K562 (cell line): ENCODE measurements around the gene IRAK2. TPM values are rescaled to one million over a fixed set of nuclear protein-coding genes. Genes with fewer than 3 reads are reported as not detected.

Experiments
- ERF ChIP-seq: fragments of 450-650 bp; formaldehyde crosslinking; IDR thresholded peaks from 2 replicates; pipeline ENCODE4 v1.4.0; 2020; ENCODE audit warnings: mild to moderate bottlenecking, mixed read lengths
- FOSL1 ChIP-seq: fragments of 200-800 bp; sonication (Bioruptor generic); conservative IDR thresholded peaks from 2 replicates; pipeline ENCODE4 v1.6.1; 2016; ENCODE audit warnings: missing genetic modification characterization, missing compliant biosample characterization
- GATAD2A ChIP-seq: fragments of 450-650 bp; IDR thresholded peaks from 2 replicates; pipeline ENCODE4 v1.6.1; 2017
- HSF4 ChIP-seq: fragments of 250-450 bp; sonication (Bioruptor Pico); IDR thresholded peaks from 2 replicates; pipeline ENCODE4 v2.1.2; 2022; ENCODE audit warnings: mild to moderate bottlenecking, moderate library complexity, borderline replicate concordance
- MEF2D ChIP-seq: conservative IDR thresholded peaks from 2 replicates; pipeline ENCODE4 v1.6.1; 2016; ENCODE audit warnings: low read depth, missing genetic modification characterization, missing compliant biosample characterization
- RB1 ChIP-seq: fragments of 450-650 bp; IDR thresholded peaks from 2 replicates; pipeline ENCODE4 v1.6.1; 2017; ENCODE audit warnings: low read depth, mild to moderate bottlenecking
- SNIP1 ChIP-seq: fragments of 450-650 bp; IDR thresholded peaks from 2 replicates; pipeline ENCODE4 v1.7.1; 2017; ENCODE audit warnings: low read depth, mild to moderate bottlenecking
- U2AF1 ChIP-seq: fragments of 200-400 bp; formaldehyde crosslinking; optimal IDR thresholded peaks from 2 replicates; pipeline ENCODE3; 2017; ENCODE audit warnings: mild to moderate bottlenecking, low read depth, low read length, moderate library complexity
- ZNF75A ChIP-seq: fragments of 450-650 bp; formaldehyde crosslinking; IDR thresholded peaks from 2 replicates; pipeline ENCODE4 v1.4.0; 2020; ENCODE audit warnings: mild to moderate bottlenecking
- polyA plus RNA-seq, 8 experiments: library from polyadenylated mRNA; depleted of rRNA in 4 of 8; stranded (reverse) in 5 of 8; unstranded in 3 of 8; fragments of >200 nt; fragmentation: Nextera tagmentation in 2 of 8; fragmentation: Illumina TruSeq in 1 of 8; extraction: Ambion mirVana in 2 of 8; extraction: Trizol in 1 of 8; gene quantifications; 2 replicates each; pipeline versions ENCODE4 v1.2.1 to v1.2.3, GENCODE V29; 2011 to 2014; ENCODE audit warnings: inconsistent platforms in 1 of 8, missing spikeins in 1 of 8
- total RNA-seq, 7 experiments: library from RNA; depleted of rRNA in 6 of 7; stranded (reverse); fragments of >200 nt in 6 of 7; fragmentation: Illumina TruSeq in 2 of 7; extraction: Trizol in 2 of 7; gene quantifications; 2 replicates each; pipeline versions ENCODE4 v1.2.1 to v1.2.3, GENCODE V29; 2011 to 2021; ENCODE audit warnings: low replicate concordance in 1 of 7
- TF ChIP-seq, protein P1 (sequence below), 2 experiments: fragments of 200-800 bp in 1 of 2; sonication (Bioruptor generic) in 1 of 2; sonication (generic) in 1 of 2; formaldehyde crosslinking in 1 of 2; IDR thresholded peaks in 1 of 2; conservative IDR thresholded peaks in 1 of 2; 2 replicates each; pipeline versions ENCODE4 v1.5.0 to v1.6.1; 2016 to 2020; ENCODE audit warnings: missing compliant biosample characterization in 1 of 2, missing genetic modification characterization in 1 of 2, missing genetic modification reagents in 1 of 2
- TF ChIP-seq, protein P2 (sequence below): fragments of 250-450 bp; sonication (Bioruptor Pico); IDR thresholded peaks from 2 replicates; pipeline ENCODE4 v1.8.0; 2021; ENCODE audit warnings: moderate library complexity, mild to moderate bottlenecking, inconsistent platforms
- TF ChIP-seq, protein P3 (sequence below): fragments of 450-650 bp; IDR thresholded peaks from 2 replicates; pipeline ENCODE4 v1.6.1; 2016; ENCODE audit warnings: mild to moderate bottlenecking
- TF ChIP-seq, protein P4 (sequence below): fragments of 250-450 bp; sonication (Bioruptor Pico); IDR thresholded peaks from 2 replicates; pipeline ENCODE4 v1.5.0; 2021; ENCODE audit warnings: mild to moderate bottlenecking, borderline replicate concordance
- TF ChIP-seq, protein P5 (sequence below): sonication (generic); formaldehyde crosslinking; IDR thresholded peaks from 2 replicates; pipeline ENCODE4 v1.8.1; 2022; ENCODE audit warnings: missing genetic modification reagents

The IRAK2 gene
- total and polyA plus RNA-seq, 9 of the 15 experiments (the other 6 are each of a cell fraction or from before 2014, with no cell fraction given): 0.42 to 4.4 (median 2.7) TPM

DNA sequence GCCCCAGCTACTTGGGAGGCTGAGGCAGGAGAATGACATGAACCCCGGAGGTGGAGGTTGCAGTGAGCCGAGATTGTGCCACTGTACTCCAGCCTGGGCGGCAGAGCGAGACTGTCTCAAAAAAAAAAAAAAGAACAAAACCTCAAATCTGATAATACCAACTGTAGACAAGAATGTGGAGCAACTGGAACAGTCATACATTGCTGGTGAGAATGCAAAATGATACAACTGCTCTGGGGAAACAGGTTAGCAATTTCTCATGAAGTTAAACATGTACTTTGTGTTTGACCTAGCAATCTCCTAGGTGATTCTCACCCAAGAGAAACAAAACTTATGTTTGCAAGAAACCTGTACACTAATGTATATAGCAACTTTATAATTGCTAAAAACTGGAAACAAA, 27.5 kb upstream of the IRAK2 start (continued):
- TF ChIP-seq HSF4: no peak
- TF ChIP-seq ERF (CRISPR knock-in tag): no peak
- TF ChIP-seq, protein P1, sequence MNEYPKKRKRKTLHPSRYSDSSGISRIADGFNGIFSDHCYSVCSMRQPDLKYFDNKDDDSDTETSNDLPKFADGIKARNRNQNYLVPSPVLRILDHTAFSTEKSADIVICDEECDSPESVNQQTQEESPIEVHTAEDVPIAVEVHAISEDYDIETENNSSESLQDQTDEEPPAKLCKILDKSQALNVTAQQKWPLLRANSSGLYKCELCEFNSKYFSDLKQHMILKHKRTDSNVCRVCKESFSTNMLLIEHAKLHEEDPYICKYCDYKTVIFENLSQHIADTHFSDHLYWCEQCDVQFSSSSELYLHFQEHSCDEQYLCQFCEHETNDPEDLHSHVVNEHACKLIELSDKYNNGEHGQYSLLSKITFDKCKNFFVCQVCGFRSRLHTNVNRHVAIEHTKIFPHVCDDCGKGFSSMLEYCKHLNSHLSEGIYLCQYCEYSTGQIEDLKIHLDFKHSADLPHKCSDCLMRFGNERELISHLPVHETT (CRISPR knock-in tag; conservative IDR thresholded peaks at IDR 0.05 in 1 of 2, IDR thresholded peaks at IDR 0.05 in 1 of 2): 0 out of 4 replicates have a peak, but pooled peaks of 1 of the 2 experiments have one; percentile 34
- TF ChIP-seq ZNF75A (CRISPR knock-in tag): no peak
- TF ChIP-seq SNIP1: no peak
- TF ChIP-seq, protein P2, sequence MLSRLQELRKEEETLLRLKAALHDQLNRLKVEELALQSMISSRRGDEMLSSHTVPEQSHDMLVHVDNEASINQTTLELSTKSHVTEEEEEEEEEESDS: no peak
- peak; percentile 33 for TF ChIP-seq FOSL1
- no peak for TF ChIP-seq MEF2D (tag)
- TF ChIP-seq U2AF1: no peak
- TF ChIP-seq, protein P3, sequence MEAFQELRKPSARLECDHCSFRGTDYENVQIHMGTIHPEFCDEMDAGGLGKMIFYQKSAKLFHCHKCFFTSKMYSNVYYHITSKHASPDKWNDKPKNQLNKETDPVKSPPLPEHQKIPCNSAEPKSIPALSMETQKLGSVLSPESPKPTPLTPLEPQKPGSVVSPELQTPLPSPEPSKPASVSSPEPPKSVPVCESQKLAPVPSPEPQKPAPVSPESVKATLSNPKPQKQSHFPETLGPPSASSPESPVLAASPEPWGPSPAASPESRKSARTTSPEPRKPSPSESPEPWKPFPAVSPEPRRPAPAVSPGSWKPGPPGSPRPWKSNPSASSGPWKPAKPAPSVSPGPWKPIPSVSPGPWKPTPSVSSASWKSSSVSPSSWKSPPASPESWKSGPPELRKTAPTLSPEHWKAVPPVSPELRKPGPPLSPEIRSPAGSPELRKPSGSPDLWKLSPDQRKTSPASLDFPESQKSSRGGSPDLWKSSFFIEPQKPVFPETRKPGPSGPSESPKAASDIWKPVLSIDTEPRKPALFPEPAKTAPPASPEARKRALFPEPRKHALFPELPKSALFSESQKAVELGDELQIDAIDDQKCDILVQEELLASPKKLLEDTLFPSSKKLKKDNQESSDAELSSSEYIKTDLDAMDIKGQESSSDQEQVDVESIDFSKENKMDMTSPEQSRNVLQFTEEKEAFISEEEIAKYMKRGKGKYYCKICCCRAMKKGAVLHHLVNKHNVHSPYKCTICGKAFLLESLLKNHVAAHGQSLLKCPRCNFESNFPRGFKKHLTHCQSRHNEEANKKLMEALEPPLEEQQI: no peak
- no peak for TF ChIP-seq RB1
- no peak for TF ChIP-seq GATAD2A
- TF ChIP-seq, protein P4, sequence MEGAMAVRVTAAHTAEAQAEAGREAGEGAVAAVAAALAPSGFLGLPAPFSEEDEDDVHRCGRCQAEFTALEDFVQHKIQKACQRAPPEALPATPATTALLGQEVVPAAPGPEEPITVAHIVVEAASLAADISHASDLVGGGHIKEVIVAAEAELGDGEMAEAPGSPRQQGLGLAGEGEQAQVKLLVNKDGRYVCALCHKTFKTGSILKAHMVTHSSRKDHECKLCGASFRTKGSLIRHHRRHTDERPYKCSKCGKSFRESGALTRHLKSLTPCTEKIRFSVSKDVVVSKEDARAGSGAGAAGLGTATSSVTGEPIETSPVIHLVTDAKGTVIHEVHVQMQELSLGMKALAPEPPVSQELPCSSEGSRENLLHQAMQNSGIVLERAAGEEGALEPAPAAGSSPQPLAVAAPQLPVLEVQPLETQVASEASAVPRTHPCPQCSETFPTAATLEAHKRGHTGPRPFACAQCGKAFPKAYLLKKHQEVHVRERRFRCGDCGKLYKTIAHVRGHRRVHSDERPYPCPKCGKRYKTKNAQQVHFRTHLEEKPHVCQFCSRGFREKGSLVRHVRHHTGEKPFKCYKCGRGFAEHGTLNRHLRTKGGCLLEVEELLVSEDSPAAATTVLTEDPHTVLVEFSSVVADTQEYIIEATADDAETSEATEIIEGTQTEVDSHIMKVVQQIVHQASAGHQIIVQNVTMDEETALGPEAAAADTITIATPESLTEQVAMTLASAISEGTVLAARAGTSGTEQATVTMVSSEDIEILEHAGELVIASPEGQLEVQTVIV (CRISPR knock-in tag): no peak
- TF ChIP-seq, protein P5, sequence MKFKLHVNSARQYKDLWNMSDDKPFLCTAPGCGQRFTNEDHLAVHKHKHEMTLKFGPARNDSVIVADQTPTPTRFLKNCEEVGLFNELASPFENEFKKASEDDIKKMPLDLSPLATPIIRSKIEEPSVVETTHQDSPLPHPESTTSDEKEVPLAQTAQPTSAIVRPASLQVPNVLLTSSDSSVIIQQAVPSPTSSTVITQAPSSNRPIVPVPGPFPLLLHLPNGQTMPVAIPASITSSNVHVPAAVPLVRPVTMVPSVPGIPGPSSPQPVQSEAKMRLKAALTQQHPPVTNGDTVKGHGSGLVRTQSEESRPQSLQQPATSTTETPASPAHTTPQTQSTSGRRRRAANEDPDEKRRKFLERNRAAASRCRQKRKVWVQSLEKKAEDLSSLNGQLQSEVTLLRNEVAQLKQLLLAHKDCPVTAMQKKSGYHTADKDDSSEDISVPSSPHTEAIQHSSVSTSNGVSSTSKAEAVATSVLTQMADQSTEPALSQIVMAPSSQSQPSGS (CRISPR knock-in tag): no peak
